ENCODE measurements around the gene ARPC1A. TPM values are rescaled to one million over a fixed set of nuclear protein-coding genes. Genes with fewer than 3 reads are reported as not detected.
"Not testable (repeated sequence)": the region's sequence is repeated elsewhere in the genome, so short reads cannot be mapped to it uniquely, and the experiment has no call there.

ARPC1A gene
- total RNA-seq, 1 donor from 2014 or later, result 72.4 TPM

DNA sequence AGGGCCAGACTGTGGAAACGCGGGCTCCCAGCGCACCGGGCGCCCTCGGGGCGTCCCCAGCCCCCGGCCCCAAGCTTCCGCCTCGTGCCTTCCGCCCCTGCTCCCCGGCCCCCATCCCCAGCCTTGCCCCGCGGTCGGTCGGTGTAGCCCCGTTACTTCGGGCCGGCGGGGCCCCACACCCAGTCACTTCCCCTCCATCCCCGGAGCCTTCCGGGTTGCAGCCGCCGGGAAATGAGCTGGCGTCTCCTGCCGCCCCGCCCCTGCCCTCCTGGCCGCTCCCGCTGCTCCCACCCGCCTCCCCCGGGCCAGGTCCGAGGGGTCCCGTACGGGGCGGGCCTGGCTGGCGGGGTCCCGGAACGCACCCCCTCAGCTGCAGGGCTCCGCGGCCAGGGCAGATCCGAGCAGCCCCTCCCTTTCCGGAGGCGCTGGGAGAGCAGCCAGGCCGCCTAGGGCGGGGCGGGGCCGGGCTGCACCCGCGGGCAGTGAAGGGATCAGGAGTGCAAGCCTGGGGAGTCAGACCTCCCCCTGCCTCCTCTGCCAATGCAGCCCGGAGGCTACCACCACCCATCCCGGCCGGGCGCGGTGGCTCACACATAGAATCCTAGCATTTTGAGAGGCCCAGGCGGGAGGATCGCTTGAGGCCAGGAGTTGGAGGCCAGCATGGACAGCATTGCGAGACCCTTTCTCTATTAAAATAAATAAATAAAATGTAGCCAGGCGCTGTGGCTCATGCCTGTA, 49.5 kb downstream of the ARPC1A start:
- Mint-ChIP-seq H3K27me3 (ENCODE audit: insufficient read depth) (no peaks in the 10 kb centered on the region), H3K9me3 (no peaks in the 10 kb centered on the region), H3K27ac (peak overlapping the region; percentile 67), H3K36me3 (ENCODE audit: low read depth) (peaks cover 17% of the 10 kb centered on the region), H3K4me3 (peak overlapping the region; percentile 83), H3K4me1 (ENCODE audit: low read depth) (peaks cover 15% of the 10 kb centered on the region)
- peak; percentile 67 for DNase-seq (ENCODE audit: low spot score)
- intact Hi-C loops (cut with micrococcal nuclease), result loop anchor here (2.0 kb wide), 1 partner anchor 18 kb away; no protein-coding TSS in a partner anchor

DNA sequence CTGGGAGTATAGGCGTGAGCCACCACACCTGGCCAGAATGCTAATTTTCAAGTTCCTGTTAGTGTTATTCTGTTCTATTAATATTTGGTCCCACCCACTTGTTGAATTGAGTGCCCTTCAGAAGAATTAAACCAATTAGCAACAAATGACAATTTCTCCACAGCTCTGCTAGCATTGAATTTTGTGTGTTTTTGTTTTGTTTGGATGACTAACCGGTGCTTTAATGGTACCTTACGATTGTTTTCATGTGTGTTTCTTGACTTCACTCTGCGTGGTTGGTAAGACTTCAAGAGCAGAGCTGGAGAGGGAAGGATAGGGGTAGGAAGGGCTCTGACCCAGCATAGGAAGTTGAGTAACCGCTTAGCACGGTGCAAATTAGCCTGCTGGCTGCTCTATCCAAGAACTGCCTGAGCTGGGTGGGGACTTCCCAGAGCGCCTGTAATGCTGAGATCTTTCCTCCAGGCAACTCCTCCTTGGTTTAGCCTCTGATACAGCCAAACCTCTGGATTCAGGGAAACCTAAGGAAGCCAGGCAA, 53.4 kb downstream of the ARPC1A start:
- peaks cover 34% of the 10 kb centered on the region for H3K4me1 Mint-ChIP-seq (ENCODE audit: low read depth)

DNA sequence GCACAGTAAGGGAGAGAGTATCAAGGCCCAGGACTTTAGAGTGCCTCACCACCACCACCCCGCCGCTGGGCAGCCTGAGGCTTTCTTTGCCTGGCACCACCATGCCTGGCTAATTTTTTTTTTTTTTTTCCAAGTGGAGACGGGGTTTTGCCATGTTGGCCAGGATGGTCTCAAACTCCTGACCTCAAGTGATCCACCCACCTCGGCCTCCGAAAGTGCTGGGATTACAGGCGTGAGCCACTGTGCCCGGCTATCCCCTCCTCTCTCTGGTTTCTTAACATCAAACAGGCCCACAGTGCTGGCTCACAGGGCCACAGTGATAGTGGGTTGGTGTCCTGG, 54.0 kb downstream of the ARPC1A start:
- Mint-ChIP-seq H3K4me1 (ENCODE audit: low read depth) (peaks cover 34% of the 10 kb centered on the region), H3K4me3 (peak overlapping the region; percentile 86)
- intact Hi-C loops (cut with micrococcal nuclease), result loop anchor here (2.0 kb wide), 4 partner anchors 49 to 179 kb away; partner anchors contain the start of genes CPSF4, PTCD1, ZKSCAN5 and ZNF655

More for the DNA sequence above, 53.4 kb downstream of the ARPC1A start:
- peak; percentile 36 for DNase-seq (ENCODE audit: low spot score)
- Mint-ChIP-seq H3K27me3 (ENCODE audit: insufficient read depth) (no peaks in the 10 kb centered on the region), H3K27ac (peak overlapping the region; percentile 91), H3K9me3 (no peaks in the 10 kb centered on the region), H3K36me3 (ENCODE audit: low read depth) (peaks cover 31% of the 10 kb centered on the region), H3K4me3 (peak overlapping the region; percentile 86)
- intact Hi-C loops (cut with micrococcal nuclease), result no loop called here

DNA sequence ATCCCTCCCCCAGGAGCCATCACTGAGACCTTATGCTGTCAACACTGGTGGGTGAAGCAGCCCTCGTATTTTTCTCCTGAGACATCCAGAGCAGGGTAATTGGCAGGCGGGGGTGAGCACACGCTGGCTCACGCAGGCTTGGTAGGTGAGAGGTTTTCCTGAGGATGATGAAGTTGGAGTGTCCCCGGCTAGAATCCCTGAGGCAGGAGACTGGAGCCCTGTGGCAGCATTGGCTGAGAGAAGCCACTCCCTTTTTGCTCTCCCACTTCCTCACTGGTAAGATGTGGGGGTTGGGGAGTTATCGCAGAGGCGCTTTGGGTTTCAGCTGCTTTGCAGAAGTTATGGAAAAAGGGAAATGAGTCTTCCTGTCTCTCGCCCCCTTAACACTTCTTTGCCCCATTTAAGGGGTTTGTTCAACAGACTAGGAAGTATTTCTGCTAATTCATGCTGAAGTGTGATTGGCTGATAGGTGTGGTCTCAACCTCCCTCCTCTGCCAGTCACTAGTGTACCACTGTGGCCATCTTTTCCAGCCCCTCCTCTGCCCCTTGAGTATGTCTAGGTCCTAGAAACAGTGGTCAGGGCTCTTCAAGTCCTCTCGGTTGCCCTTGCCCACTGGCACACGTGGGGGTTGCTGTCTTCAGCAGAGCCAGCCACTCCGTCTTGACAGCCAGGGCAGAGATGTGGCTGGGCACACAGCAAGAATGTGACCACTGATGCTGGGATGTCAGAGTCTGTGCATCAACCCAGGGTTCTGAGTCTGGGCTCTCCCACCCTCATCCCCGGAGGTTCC, 54.5 kb downstream of the ARPC1A start:
- H3K27me3 Mint-ChIP-seq (ENCODE audit: insufficient read depth), result no peaks in the 10 kb centered on the region
- peak overlapping the region; percentile 86 for H3K4me3 Mint-ChIP-seq
- peaks cover 31% of the 10 kb centered on the region for H3K36me3 Mint-ChIP-seq (ENCODE audit: low read depth)
- H3K4me1 Mint-ChIP-seq (ENCODE audit: low read depth), result peaks cover 34% of the 10 kb centered on the region
- H3K27ac Mint-ChIP-seq, result peak overlapping the region; percentile 91
- intact Hi-C loops (cut with micrococcal nuclease), result loop anchor here (2.0 kb wide), 4 partner anchors 49 to 179 kb away; partner anchors contain the start of genes CPSF4, PTCD1, ZKSCAN5 and ZNF655
- DNase-seq (ENCODE audit: low spot score), result peak; percentile 26
- no peaks in the 10 kb centered on the region for H3K9me3 Mint-ChIP-seq

More for the DNA sequence above, 54.0 kb downstream of the ARPC1A start:
- not testable (repeated sequence) for H3K9me3 Mint-ChIP-seq; DNase-seq (ENCODE audit: low spot score); H3K27me3 Mint-ChIP-seq (ENCODE audit: insufficient read depth)
- Mint-ChIP-seq H3K36me3 (ENCODE audit: low read depth) (peaks cover 31% of the 10 kb centered on the region), H3K27ac (peak overlapping the region; percentile 91)

DNA sequence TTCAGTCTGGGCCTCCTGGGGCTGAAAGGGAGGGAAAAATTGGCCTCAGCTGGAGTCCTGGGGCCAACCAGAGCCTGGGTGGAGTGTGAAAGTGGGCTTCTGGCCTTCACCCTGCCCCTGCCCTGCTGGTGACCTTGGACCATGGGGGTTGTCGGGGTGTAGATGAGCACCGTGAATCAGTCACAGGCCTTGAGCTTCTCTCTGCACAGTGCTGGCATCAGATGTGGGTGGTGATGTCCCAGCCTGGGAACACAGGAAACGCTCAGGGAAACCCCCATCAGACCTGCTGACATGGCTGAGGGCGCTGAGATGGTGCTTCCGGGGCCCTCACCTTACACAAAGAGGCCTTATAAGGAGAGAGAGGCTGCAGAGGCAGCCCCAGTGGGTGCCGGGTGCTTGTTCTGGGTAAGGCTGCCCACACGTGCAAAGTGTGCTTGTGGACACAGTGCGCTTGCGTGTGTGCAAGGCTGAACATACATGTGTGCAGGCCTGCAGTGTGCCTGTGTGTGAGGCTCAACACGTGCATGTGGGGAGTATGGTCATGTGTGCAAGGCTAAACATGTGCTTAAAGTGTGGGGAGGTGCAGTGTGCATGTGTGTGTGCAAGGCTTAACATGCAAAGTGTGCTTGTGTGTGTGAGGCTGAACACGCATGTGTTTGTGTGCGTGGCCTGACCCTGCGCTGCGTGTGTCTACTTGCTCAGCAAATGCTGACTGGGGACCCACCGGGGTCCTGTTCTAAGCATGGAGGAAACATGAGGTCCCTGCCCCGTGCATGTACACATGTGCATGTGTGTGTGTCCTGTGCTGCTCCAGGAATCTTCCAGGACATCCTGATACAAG, 55.3 kb downstream of the ARPC1A start:
- DNase-seq (ENCODE audit: low spot score), result peak; percentile 89
- intact Hi-C loops (cut with micrococcal nuclease), result loop anchor here (1.0 to 2.0 kb wide), 6 partner anchors 11 to 178 kb away; partner anchors contain the start of genes BUD31, CPSF4, PDAP1 and PTCD1
- no peaks in the 10 kb centered on the region for H3K27me3 Mint-ChIP-seq (ENCODE audit: insufficient read depth)
- H3K36me3 Mint-ChIP-seq (ENCODE audit: low read depth), result peaks cover 34% of the 10 kb centered on the region
- H3K4me3 Mint-ChIP-seq, result peak overlapping the region; percentile 86
- peaks cover 34% of the 10 kb centered on the region for H3K4me1 Mint-ChIP-seq (ENCODE audit: low read depth)
- H3K27ac Mint-ChIP-seq, result peak overlapping the region; percentile 91
- H3K9me3 Mint-ChIP-seq, result no peaks in the 10 kb centered on the region

DNA sequence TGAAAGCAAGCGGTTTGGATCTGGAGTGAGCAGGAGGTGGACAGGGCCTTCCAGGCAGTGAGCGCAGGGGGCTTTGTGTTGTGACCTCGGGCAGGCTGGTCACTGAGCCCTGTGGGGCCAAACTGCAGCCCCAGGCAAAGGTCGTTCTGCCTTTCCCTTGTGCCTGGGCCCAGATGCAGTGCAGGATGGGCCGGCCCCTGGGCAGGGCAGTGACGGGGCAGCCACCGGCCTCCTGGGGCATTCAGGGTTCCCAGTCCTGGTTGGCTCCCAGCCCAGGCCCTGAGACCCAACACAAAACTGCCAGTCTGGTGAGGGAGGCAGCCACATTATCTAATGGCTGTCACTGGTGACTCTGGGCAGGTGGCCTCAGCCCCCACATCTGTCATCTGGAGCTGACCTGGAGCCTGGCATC, 56.0 kb downstream of the ARPC1A start:
- H3K4me3 Mint-ChIP-seq, result peak overlapping the region; percentile 86
- H3K36me3 Mint-ChIP-seq (ENCODE audit: low read depth), result peaks cover 39% of the 10 kb centered on the region
- H3K9me3 Mint-ChIP-seq, result no peaks in the 10 kb centered on the region
- intact Hi-C loops (cut with micrococcal nuclease), result loop anchor here (1.0 to 2.0 kb wide), 6 partner anchors 11 to 177 kb away; partner anchors contain the start of genes BUD31, CPSF4, PDAP1 and PTCD1
- peak overlapping the region; percentile 91 for H3K27ac Mint-ChIP-seq
- DNase-seq (ENCODE audit: low spot score), result no peak
- no peaks in the 10 kb centered on the region for H3K27me3 Mint-ChIP-seq (ENCODE audit: insufficient read depth)
- H3K4me1 Mint-ChIP-seq (ENCODE audit: low read depth), result peaks cover 34% of the 10 kb centered on the region

DNA sequence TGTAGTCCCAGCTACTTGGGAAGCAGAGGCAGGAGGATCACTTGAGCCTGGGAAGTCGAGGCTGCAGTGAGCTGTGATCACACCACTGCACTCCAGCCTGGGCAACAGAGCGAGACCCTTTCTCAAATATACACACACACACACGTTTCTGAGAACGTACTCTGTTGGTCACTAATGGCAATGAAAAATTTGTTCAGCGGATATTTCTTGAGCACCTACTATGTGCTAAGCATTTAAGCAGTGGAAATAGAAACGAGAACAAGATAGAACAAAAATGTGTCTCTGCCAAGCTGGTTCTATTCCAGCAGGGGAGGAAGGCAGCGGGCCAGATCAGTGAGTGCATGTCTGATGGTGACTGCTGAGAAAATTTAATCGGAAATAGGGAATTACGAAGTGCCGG, 57.5 kb downstream of the ARPC1A start:
- Mint-ChIP-seq H3K4me3 (no peak overlapping the region), H3K27ac (peak overlapping the region; percentile 41), H3K27me3 (ENCODE audit: insufficient read depth) (no peaks in the 10 kb centered on the region), H3K9me3 (no peaks in the 10 kb centered on the region), H3K4me1 (ENCODE audit: low read depth) (peaks cover 34% of the 10 kb centered on the region), H3K36me3 (ENCODE audit: low read depth) (peaks cover 38% of the 10 kb centered on the region)
- no peak for DNase-seq (ENCODE audit: low spot score)
- intact Hi-C loops (cut with micrococcal nuclease), result no loop called here

DNA sequence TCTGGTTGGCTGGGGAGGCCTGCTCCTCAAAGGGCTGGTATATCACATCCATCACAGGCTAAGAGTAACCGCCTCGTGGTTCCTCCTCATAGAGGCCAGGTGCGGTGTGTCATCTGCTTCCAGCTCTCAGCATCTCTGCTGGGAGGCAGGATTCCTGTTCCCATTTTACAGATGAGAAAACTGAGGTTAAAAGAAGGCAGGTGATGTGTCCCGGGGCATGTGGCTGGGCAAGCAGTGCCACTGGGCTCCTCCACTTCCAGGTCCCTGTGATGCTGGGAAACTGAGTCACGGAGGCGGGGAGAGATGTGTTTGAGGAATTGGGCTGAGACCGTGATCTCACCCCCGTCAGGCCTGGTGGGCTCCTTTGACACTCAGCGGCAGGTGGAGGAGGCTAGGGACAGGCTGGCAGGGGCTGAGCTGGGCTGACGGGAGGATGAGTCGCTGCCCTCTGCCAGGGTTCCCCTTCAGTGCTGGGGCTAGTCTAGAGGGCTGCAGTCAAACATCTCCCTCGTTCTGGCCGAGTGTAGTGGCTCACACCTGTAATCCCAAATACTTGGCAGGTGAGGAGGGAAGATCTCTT, 58.2 kb downstream of the ARPC1A start:
- DNase-seq (ENCODE audit: low spot score), result no peak
- intact Hi-C loops (cut with micrococcal nuclease), result no loop called here
- Mint-ChIP-seq H3K36me3 (ENCODE audit: low read depth) (peaks cover 40% of the 10 kb centered on the region), H3K9me3 (no peaks in the 10 kb centered on the region), H3K27me3 (ENCODE audit: insufficient read depth) (no peaks in the 10 kb centered on the region), H3K4me3 (no peak overlapping the region), H3K4me1 (ENCODE audit: low read depth) (peaks cover 33% of the 10 kb centered on the region), H3K27ac (peak overlapping the region; percentile 41)

DNA sequence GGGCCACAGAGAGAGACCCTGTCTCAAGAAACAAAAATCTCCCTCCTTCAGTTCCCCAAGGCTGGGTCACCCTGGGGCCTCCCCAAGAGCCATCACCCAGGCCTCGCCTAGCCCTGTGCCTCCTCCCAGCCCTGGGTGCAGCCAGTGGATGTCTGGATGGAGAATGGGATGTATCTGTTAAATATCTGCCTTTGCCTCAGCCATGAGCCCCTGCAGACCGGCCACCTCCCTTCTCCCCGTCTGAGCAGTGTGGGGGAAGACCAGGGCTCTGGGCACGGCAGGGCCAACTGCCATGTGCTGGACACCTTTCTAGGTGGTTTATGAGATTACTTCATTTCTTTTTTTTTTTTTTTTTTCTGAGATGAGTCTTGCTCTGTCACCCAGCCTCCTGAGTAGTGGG, 58.8 kb downstream of the ARPC1A start:
- no peak for DNase-seq (ENCODE audit: low spot score)
- H3K36me3 Mint-ChIP-seq (ENCODE audit: low read depth), result peaks cover 37% of the 10 kb centered on the region
- intact Hi-C loops (cut with micrococcal nuclease), result no loop called here
- H3K9me3 Mint-ChIP-seq, result no peaks in the 10 kb centered on the region
- H3K4me3 Mint-ChIP-seq, result no peak overlapping the region
- H3K27me3 Mint-ChIP-seq (ENCODE audit: insufficient read depth), result no peaks in the 10 kb centered on the region
- H3K4me1 Mint-ChIP-seq (ENCODE audit: low read depth), result peaks cover 27% of the 10 kb centered on the region
- no peak overlapping the region for H3K27ac Mint-ChIP-seq

DNA sequence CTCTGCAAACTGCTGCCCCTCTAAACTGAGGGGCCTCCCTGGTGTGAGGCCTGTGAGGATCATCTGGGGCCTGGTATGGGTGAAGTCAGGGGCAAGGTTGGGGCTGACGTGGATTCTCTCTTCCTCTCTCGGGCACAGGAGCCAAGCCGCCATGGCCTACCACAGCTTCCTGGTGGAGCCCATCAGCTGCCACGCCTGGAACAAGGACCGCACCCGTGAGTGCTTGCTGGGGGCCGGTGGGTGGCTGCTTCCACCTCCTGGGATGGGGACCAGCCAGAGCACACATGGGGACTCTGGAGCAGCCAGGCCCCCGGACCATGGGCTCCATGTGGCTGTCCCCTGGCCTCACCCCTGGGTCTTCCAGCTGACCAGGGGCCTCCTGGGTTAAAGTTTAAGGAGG, 59.9 kb downstream of the ARPC1A start:
- Mint-ChIP-seq H3K27ac (no peak overlapping the region), H3K36me3 (ENCODE audit: low read depth) (peaks cover 33% of the 10 kb centered on the region), H3K4me1 (ENCODE audit: low read depth) (peaks cover 18% of the 10 kb centered on the region), H3K4me3 (no peak overlapping the region), H3K27me3 (ENCODE audit: insufficient read depth) (no peaks in the 10 kb centered on the region), H3K9me3 (no peaks in the 10 kb centered on the region)
- intact Hi-C loops (cut with micrococcal nuclease), result no loop called here
- DNase-seq (ENCODE audit: low spot score), result no peak

DNA sequence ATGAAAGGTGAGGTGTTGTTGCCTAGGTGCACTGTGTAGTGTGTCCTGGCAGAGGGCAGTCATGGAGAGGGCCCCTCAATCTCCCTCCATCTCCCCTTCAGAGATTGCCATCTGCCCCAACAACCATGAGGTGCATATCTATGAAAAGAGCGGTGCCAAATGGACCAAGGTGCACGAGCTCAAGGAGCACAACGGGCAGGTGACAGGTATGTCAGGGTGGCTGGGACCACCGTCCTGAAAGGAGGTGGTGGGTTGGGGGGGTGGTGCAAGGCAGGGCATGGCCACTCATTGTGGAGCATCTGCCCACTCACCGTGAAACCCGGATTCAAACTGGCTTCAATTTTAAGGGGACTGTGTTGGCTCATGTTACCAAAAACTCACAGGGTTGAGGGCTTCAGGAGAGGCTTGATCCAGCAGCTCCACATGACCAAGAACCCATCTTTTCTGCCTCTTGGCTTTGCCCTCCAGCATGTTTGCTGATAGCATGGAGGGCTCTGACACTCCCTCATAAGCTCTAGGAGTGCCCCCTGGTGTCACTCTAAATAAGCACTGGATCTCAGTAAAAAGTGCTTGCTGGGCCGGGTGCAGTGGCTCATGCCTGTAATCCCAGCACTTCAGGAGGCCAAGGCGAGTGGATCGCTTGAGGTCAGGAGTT, 61.0 kb downstream of the ARPC1A start:
- H3K36me3 Mint-ChIP-seq (ENCODE audit: low read depth), result peaks cover 30% of the 10 kb centered on the region
- intact Hi-C loops (cut with micrococcal nuclease), result loop anchor here (1.0 kb wide), 1 partner anchor 21 kb away; no protein-coding TSS in a partner anchor
- no peak overlapping the region for H3K27ac Mint-ChIP-seq

More for the DNA sequence above, 61.0 kb downstream of the ARPC1A start:
- Mint-ChIP-seq H3K4me3 (no peak overlapping the region), H3K9me3 (no peaks in the 10 kb centered on the region), H3K27me3 (ENCODE audit: insufficient read depth) (no peaks in the 10 kb centered on the region), H3K4me1 (ENCODE audit: low read depth) (peaks cover 8% of the 10 kb centered on the region)
- peak; percentile 22 for DNase-seq (ENCODE audit: low spot score)
